GM18858 (cell line): ENCODE measurements around the gene FGF1.

Source experiments
- ATAC-seq: cut with Tn5 transposase; IDR thresholded peaks from one replicate; pipeline ENCODE4 v1.9.1; 2021; ENCODE audit not compliant: unreplicated experiment

Gene FGF1

DNA sequence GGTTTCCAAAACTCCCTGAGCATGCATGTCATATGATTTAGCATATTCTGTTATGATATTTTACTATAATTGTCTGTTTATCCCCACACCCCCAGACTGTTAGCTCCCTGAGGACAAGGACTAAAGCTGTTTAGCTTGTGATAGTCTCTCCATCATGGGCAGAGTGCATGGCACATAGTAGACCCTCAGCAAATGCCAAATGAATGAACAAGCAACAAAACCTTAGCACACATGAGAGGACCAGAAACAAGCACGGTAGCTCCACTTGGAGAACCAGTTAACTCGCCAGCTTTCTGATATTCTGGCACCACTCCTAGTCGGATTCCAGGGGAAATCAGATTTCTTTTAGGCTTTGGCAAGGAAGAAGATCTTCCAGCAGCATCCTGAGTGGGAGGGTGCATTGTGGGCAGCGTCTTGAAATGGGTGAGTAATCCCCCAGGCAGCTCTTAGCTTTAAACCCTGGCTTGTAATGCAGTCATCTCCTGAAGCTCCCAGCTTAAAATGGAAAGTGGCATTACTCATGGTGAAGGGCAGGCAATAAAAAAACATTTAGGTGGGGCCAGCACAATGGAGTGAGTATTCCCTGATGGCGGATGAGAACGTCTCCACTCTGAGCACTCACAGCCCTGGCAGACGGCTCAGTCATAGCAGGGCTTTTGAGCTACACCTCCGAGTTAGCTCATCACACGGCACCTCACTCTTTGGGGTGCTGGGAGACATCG lies 41.1 kb downstream of the FGF1 start:
- ATAC-seq = no peak

GRCh38 chr5:142644127-142644526 lies 41.8 kb downstream of the FGF1 start:
- no peak for ATAC-seq

DNA sequence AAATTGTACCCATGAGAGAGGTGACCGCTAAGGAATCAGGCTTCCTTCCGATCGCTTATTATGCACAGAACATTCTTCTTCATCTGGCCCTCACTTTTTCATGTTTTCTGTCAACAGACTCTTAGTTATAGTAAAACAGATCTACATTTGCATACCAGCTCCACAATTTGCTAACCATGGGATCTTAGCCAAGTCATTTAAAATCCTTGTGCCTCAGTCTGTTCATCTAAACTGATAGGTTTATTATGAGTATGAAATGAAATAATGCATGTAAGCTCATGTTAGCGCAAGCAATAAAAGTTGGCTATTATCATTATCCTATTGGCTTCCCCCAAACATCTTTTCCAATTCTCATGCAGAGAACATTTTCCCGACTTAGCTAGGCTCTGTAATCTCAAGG lies 42.3 kb downstream of the FGF1 start:
- no peak for ATAC-seq

DNA sequence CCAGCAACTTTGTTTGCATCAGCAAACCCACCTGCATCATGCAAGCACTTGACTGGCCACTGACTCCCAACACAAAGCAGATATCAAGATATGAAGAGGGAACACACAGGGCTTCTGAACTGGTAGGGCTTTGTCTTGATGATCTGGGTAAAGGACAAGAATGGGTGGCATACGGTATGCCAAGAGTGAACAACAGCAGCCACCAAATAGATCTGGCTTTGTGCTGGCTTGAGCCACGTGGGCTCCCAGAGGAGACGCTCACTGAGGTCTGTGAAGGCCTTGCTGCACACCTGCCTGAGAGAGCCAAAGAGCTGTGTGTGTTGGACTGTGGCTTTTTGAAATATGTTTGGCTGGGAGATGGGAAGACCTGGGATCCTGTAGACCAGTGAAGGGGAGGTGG lies 43.5 kb downstream of the FGF1 start:
- ATAC-seq = no peak

DNA sequence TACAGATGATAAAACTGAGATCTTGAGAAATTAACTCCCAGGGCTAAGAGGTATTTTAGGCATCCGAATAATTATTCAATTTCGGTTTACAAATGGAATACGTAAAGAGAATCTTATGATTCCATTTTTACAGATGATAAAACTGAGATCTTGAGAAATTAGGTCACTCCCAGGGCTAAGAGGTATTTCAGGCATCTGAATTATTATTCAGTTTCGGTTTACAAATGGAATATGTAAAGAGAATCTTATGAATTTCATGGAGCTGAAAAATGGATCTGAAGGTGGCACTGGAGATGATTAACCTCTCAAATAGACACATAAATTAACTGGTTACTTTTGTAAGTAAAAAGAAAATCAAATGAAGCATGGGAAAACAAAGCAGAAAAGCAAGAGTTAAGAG lies 44.2 kb downstream of the FGF1 start:
- ATAC-seq = no peak

DNA sequence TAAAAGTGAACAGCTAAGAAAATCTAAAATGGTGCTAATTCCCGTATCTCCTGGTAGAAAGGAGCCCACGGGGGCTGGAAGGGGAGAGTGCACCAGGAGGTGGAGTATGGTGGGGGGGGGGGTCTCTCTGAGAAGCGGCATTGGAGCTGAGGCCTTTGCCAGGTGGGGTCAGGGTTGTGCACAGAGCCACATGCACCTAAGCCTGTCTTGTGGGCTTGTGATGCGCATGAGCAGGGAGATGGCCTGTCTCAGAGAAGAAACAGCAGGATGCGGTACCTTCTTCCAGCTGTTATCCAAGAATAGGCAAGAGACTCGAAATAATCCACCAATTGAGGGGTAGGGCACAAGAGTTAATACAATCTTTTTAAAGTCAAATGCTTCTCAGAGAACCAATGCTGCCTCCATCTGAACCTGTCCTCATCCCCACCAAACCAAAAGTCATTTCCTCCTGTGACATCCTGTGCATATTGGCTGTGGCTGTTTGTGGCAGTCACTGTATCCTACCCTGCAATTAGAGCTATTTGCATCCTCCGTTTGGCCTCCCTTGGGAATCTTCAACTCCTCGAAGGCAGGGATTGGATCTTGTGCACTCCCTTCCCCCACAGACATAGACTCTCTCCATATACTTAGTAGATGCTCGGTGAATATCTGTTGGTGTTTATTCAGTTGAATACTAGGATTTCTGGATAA lies 45.4 kb downstream of the FGF1 start:
- ATAC-seq = no peak

- no peak for ATAC-seq
These were observed 46.4 kb downstream of the FGF1 start for GRCh38 chr5:142639455-142639854.

- no peak for ATAC-seq
These were observed 48.0 kb downstream of the FGF1 start for GRCh38 chr5:142637871-142638270.

GRCh38 chr5:142636698-142637324 lies 49.1 kb downstream of the FGF1 start:
- no peak for ATAC-seq

DNA sequence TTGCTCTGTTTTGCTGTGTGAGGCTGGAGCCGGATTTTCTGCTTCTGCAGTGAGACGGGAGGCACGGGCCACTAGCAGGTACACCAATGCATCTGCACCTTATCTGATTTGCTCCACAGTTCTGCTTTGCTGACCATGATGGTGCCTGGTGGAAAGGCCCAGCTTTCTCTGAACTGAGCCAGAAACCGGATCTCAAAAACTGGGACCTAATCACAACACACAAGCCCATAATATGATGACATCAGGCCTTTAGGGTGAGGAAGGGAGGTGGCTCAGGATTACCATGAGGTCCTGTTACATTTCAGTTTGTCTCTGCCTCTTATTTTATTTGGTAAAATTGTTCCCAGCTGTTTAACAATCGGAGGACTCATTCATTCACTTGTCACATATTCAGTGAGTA lies 49.8 kb downstream of the FGF1 start:
- no peak for ATAC-seq

- no peak for ATAC-seq
These were observed 51.5 kb downstream of the FGF1 start for GRCh38 chr5:142634216-142635011.

DNA sequence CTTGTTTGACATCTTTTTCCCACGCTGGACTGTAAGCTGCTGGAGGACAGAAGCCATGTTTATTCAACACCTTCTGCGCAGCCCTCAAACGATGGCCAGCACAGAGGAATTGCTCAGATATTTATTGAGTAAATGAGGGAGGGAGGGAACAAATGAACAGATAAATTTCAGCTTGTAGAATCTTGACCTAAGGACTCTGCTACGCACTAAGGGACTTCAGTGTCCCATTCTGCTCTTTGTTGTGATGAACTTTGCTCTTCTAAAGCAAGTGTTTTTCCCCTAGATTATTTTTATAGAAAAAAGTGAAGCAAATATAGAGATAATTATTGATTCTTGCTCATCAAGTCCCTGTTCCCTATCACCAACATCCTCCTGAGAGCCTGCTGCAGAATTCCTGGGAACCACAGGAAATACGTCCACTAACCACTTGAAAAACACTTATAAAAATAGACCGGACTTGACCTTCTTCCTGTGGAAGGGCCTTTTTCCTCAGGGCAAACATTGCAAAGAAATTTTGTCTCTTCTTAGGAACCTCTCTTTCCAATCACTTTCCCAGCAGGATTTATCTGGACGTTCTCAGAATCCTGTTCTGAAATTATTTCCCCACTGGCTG lies 54.9 kb downstream of the FGF1 start:
- ATAC-seq = no peak

- ATAC-seq = no peak
These were observed 58.3 kb downstream of the FGF1 start for GRCh38 chr5:142627383-142628217.

DNA sequence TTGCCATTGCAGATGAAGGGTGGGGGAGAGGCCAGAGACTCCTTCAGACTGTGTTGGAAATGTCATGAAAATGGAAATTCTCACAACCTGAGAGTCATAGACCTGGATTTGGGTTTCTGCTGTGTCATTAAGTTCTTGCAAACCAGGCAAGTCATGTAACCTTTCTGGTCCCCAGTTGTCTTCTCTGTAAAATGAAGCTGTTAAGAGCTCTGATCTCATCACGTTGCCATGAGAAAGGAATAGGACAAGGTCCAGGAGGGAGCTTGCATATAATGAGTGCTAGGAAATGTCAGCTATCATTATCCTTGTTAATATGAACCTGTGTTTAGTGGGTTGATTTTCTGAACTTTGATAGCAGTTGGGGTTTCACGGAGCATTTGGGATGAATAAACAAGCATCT lies 59.1 kb downstream of the FGF1 start:
- ATAC-seq = no peak

DNA sequence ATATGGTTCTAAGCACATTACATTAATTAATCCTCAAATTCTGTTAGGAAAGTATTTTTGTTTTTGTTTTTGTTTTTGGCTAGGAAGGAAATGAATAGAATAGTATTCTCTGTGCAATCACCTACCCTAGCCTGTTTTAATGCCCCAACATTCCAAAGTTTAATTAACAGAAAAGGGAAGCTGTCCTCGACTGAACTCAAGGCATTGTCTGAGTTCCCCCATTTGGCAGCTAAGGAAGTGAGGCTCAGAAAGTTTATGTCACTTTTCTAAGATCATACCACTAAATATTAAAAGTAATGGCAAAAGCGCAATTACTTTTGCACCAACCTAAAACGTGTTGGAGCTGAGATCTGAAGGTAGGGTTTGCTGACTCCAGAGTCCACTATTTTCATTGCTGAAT lies 59.8 kb downstream of the FGF1 start:
- ATAC-seq = no peak

DNA sequence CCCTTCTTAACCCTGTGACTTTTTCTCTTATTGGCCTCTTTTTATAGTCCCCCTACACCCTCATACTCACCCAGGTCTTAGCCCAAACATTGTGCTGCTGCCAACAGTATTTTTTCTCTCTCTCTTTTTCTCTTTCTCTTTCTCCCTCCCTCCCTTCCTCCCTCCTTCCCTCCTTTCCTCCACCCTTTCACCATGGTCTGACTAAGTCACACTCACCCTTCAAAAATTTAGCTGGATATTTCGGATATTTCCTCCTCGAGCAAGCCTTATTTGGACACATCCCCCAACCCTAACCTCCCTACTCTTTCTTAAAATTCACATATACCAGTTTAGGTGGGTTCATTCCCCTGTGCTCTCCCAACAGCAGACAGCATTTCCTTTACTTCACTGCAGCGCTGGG lies 64.7 kb downstream of the FGF1 start:
- ATAC-seq = no peak

DNA sequence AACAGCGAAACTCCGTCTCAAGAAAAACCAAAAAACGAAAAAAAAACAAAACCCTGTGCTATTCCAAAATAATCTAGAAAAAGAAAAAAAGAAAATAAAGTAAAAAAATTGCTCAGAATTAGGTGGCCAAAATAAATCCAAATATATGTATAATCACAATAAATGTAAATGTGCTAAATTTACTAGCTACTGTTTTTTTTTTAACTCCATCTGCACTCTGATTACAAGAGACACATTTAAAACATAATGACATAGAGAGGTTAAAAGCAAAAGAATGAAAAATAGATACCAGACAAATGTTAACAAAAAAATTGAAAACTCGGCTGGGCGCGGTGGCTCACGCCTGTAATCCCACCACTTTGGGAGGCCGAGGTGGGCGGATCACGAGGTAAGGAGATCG lies 66.1 kb downstream of the FGF1 start:
- no peak for ATAC-seq

DNA sequence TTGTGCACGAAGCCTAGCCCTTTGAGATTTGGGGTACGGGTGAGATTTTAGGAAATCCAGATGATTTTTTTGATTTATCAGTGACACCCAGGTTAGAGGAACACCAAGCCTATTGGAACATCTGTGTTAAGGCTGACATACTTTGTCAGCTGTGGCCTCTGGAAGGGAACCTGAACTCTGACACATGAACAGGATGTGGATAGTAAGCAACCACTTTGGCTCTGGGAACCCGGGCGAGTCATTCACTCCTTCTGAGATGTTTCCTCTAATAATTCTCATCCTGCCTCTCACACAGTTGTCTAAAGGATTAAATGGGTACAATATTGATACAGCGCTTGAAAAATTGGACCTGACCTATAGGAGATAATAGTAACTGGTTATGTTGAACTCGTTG lies 67.8 kb downstream of the FGF1 start:
- ATAC-seq = no peak

- ATAC-seq = no peak
These were observed 68.3 kb downstream of the FGF1 start for GRCh38 chr5:142617416-142618129.

GRCh38 chr5:142615948-142616347 lies 69.9 kb downstream of the FGF1 start:
- no peak for ATAC-seq
